Measurements from ENCODE around the gene APOF.
"Not testable (repeated sequence)": the region's sequence is repeated elsewhere in the genome, so short reads cannot be mapped to it uniquely, and the experiment has no call there.

APOF gene

GRCh38 chr12:56351325-56351724 lies 11.3 kb downstream of the APOF start:
- TF ChIP-seq CTCF (IDR thresholded peaks at IDR 0.05): no peak
- H3K27me3 ChIP-seq: no peaks in the 10 kb centered on the region
- H3K4me3 ChIP-seq (ENCODE audit: low read depth in 1 of 2, low read length in 1 of 2): no peak overlapping the region
- H3K4me1 ChIP-seq (ENCODE audit: control insufficient read depth in 1 of 2, insufficient read depth in 1 of 2, low read depth in 1 of 2, low read length in 1 of 2): no peaks in the 10 kb centered on the region
- H3K27ac ChIP-seq: no peak overlapping the region
- H3K36me3 ChIP-seq: peaks cover 97% of the 10 kb centered on the region
- H3K9me3 ChIP-seq: no peaks in the 10 kb centered on the region

- TF ChIP-seq CTCF (IDR thresholded peaks at IDR 0.05): no peak
- Histone ChIP-seq H3K9me3 (no peaks in the 10 kb centered on the region), H3K4me1 (ENCODE audit: control insufficient read depth in 1 of 2, insufficient read depth in 1 of 2, low read depth in 1 of 2, low read length in 1 of 2) (no peaks in the 10 kb centered on the region), H3K4me3 (ENCODE audit: low read depth in 1 of 2, low read length in 1 of 2) (no peak overlapping the region), H3K27ac (no peak overlapping the region), H3K27me3 (no peaks in the 10 kb centered on the region), H3K36me3 (peaks cover 97% of the 10 kb centered on the region)
Measured at GRCh38 chr12:56350662-56351061, 12.0 kb downstream of the APOF start.

- H3K4me3 ChIP-seq (ENCODE audit: low read depth in 1 of 2, low read length in 1 of 2): no peak overlapping the region
- H3K27me3 ChIP-seq: no peaks in the 10 kb centered on the region
- no peak overlapping the region for H3K27ac ChIP-seq
- H3K4me1 ChIP-seq (ENCODE audit: control insufficient read depth in 1 of 2, insufficient read depth in 1 of 2, low read depth in 1 of 2, low read length in 1 of 2): no peaks in the 10 kb centered on the region
- no peaks in the 10 kb centered on the region for H3K9me3 ChIP-seq
- H3K36me3 ChIP-seq: peaks cover 97% of the 10 kb centered on the region
- no peak for TF ChIP-seq CTCF (IDR thresholded peaks at IDR 0.05)
Measured at GRCh38 chr12:56348776-56349175, 13.9 kb downstream of the APOF start.

GRCh38 chr12:56347255-56347654 lies 15.4 kb downstream of the APOF start:
- not testable (repeated sequence) for H3K9me3 ChIP-seq; H3K27me3 ChIP-seq; H3K4me1 ChIP-seq (ENCODE audit: control insufficient read depth in 1 of 2, insufficient read depth in 1 of 2, low read depth in 1 of 2, low read length in 1 of 2); H3K27ac ChIP-seq; H3K4me3 ChIP-seq (ENCODE audit: low read depth in 1 of 2, low read length in 1 of 2)
- H3K36me3 ChIP-seq: peaks cover 97% of the 10 kb centered on the region

- H3K36me3 ChIP-seq: peaks cover 97% of the 10 kb centered on the region
- no peak for TF ChIP-seq CTCF (IDR thresholded peaks at IDR 0.05)
- no peaks in the 10 kb centered on the region for H3K4me1 ChIP-seq (ENCODE audit: control insufficient read depth in 1 of 2, insufficient read depth in 1 of 2, low read depth in 1 of 2, low read length in 1 of 2)
- no peak overlapping the region for H3K4me3 ChIP-seq (ENCODE audit: low read depth in 1 of 2, low read length in 1 of 2)
- no peaks in the 10 kb centered on the region for H3K9me3 ChIP-seq
- no peak overlapping the region for H3K27ac ChIP-seq
- H3K27me3 ChIP-seq: no peaks in the 10 kb centered on the region
Measured at GRCh38 chr12:56346675-56347074, 16.0 kb downstream of the APOF start.

- Histone ChIP-seq H3K4me1 (ENCODE audit: control insufficient read depth in 1 of 2, insufficient read depth in 1 of 2, low read depth in 1 of 2, low read length in 1 of 2) (peaks cover 16 to 17% of the 10 kb centered on the region in 2 experiments), H3K36me3 (peaks cover 63% of the 10 kb centered on the region)
- H3K27me3 ChIP-seq; H3K27ac ChIP-seq; H3K9me3 ChIP-seq; H3K4me3 ChIP-seq (ENCODE audit: low read depth in 1 of 2, low read length in 1 of 2): not testable (repeated sequence)
Measured at GRCh38 chr12:56342290-56342689, 20.4 kb downstream of the APOF start.

GRCh38 chr12:56341616-56342015 lies 21.0 kb downstream of the APOF start:
- H3K27me3 ChIP-seq: no peaks in the 10 kb centered on the region
- no peak for TF ChIP-seq CTCF (IDR thresholded peaks at IDR 0.05)
- H3K4me1 ChIP-seq (ENCODE audit: control insufficient read depth in 1 of 2, insufficient read depth in 1 of 2, low read depth in 1 of 2, low read length in 1 of 2): peaks cover 16 to 17% of the 10 kb centered on the region in 2 experiments
- H3K27ac ChIP-seq: no peak overlapping the region
- H3K4me3 ChIP-seq (ENCODE audit: low read depth in 1 of 2, low read length in 1 of 2): no peak overlapping the region
- peaks cover 56% of the 10 kb centered on the region for H3K36me3 ChIP-seq
- H3K9me3 ChIP-seq: no peaks in the 10 kb centered on the region

All from neutrophil (primary cell).